Measurements from ENCODE around the gene KNSTRN. TPM values are rescaled to one million over a fixed set of nuclear protein-coding genes. Genes with fewer than 3 reads are reported as not detected.

Gene KNSTRN
- total and polyA plus RNA-seq, 2 of the 4 experiments (the other 2 are of a cell fraction): 33.1 to 73.5 TPM

DNA sequence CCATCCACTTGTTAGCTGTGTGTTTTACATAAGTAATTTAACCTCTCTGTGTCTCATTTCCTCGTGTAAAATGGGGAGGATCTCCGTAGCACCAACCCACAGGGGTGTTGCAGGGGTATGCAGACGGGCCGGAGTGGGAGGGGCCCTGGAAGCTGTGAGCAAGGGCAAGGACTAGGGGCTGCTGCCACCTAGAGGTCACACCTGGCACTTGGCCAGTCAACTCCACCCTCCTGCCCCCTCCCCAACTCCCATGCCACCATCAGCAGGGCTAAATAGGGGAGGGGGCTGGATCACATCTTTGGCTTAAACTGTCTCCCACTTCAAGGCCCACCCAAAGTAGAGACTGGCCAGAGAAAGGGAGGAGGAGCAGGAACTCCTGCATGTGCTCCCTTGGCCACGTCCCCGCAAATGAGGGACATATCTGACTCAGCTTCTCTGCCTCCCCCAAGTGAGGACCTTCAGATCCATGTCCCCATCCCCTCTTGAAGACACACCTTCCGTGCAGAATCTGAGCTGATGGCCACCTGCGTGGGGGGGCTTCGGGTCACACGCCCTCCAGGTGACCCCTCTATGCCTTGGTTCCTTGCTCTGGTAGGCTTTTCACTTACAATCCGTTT lies 44.4 kb upstream of the KNSTRN start:
- no CpG with 5 or more reads among the region's 11 CpGs for WGBS, 2 experiments (ENCODE audit: extremely low coverage in 2 of 2, insufficient read length in 1 of 2)
- ChIA-PET CTCF (interaction anchor here (0.6 to 2.6 kb wide), 6 partner anchors 11 to 242 kb away, joined by 3 to 18 read pairs (median 5); partner anchors contain the start of genes INAFM2 and KNSTRN), POLR2A (ENCODE audit: unreplicated experiment) (interaction anchor here (1.5 to 3.3 kb wide), 2 partner anchors 10 to 15 kb away, joined by 3 to 20 read pairs; no protein-coding TSS in a partner anchor)
- Histone ChIP-seq H3K56ac (ENCODE audit: extremely low read depth, insufficient read depth, low read length) (peak overlapping the region; percentile 85), H3K14ac (replicated peaks; ENCODE audit: low read depth, low read length) (peak overlapping the region; percentile 98), H2AK5ac (ENCODE audit: low read depth, low read length) (peak overlapping the region; percentile 99), H3K27ac (ENCODE audit: insufficient read depth, low read length) (peak overlapping the region; percentile 97), H3K9me3 (ENCODE audit: control insufficient read depth, insufficient read depth, low read length) (no peaks in the 10 kb centered on the region), H4K91ac (ENCODE audit: insufficient read depth, low read depth, low read length) (peak overlapping the region; percentile 100), H4K5ac (ENCODE audit: low read depth, low read length) (peak overlapping the region; percentile 94), H3K23ac (ENCODE audit: low read depth, low read length) (peak overlapping the region; percentile 96), H3K9me1 (ENCODE audit: insufficient read depth, low read length) (peaks cover 21% of the 10 kb centered on the region), H2BK20ac (ENCODE audit: low read depth, low read length) (peak overlapping the region; percentile 98), H2AFZ (replicated peaks; ENCODE audit: low read length, poor library complexity) (peak overlapping the region; percentile 69), H3K79me1 (ENCODE audit: low read depth in 1 of 2, low read length in 2 of 2) (peaks cover 27 to 61% of the 10 kb centered on the region in 2 experiments; a peak in 3 of 4 replicates), H2BK5ac (ENCODE audit: low read depth, low read length, poor library complexity, severe bottlenecking) (peak overlapping the region; percentile 97), H4K20me1 (ENCODE audit: insufficient read depth, low read length) (peaks cover 3% of the 10 kb centered on the region; the same call in 1 of the 2 replicates), H3K4me1 (ENCODE audit: control insufficient read depth, insufficient read depth, low read length) (peaks cover 36% of the 10 kb centered on the region), H4K8ac (ENCODE audit: low read depth in 2 of 2, low read length in 2 of 2) (peak overlapping the region; percentile 97 to 98), H2BK15ac (ENCODE audit: low read depth, low read length) (peak overlapping the region; percentile 98; the same call in 2 of the 3 replicates), H3K4me2 (ENCODE audit: low read depth, low read length) (peak overlapping the region; percentile 81), H2BK120ac (ENCODE audit: low read depth, low read length) (peak overlapping the region; percentile 98), H3K9ac (ENCODE audit: low read depth, low read length) (peak overlapping the region; percentile 84), H3K4ac (ENCODE audit: low read depth, low read length) (peak overlapping the region; percentile 100), H3K36me3 (ENCODE audit: control insufficient read depth, insufficient read depth, low read length) (peaks cover 19% of the 10 kb centered on the region), H2AK9ac (replicated peaks; ENCODE audit: low read depth, low read length, poor library complexity) (peak overlapping the region; percentile 100), H3K4me3 (ENCODE audit: insufficient read depth, low read depth, low read length) (no peak overlapping the region), H3K18ac (ENCODE audit: low read depth, low read length) (peak overlapping the region; percentile 93), H3K27me3 (ENCODE audit: control insufficient read depth, insufficient read depth, low read length) (no peaks in the 10 kb centered on the region)
- DNase-seq: peak; percentile 60
- BruUV-seq (replicated peaks): no TSS peak
- dilution Hi-C loops (cut with HindIII; ENCODE audit: low sequenced_read_pairs, unreplicated experiment) (no loop called here), intact Hi-C loops (cut with micrococcal nuclease) (no loop called here), in situ Hi-C loops (cut with MboI; ENCODE audit: low sequenced_read_pairs) (no loop called here)
- TF ChIP-seq, protein P1, sequence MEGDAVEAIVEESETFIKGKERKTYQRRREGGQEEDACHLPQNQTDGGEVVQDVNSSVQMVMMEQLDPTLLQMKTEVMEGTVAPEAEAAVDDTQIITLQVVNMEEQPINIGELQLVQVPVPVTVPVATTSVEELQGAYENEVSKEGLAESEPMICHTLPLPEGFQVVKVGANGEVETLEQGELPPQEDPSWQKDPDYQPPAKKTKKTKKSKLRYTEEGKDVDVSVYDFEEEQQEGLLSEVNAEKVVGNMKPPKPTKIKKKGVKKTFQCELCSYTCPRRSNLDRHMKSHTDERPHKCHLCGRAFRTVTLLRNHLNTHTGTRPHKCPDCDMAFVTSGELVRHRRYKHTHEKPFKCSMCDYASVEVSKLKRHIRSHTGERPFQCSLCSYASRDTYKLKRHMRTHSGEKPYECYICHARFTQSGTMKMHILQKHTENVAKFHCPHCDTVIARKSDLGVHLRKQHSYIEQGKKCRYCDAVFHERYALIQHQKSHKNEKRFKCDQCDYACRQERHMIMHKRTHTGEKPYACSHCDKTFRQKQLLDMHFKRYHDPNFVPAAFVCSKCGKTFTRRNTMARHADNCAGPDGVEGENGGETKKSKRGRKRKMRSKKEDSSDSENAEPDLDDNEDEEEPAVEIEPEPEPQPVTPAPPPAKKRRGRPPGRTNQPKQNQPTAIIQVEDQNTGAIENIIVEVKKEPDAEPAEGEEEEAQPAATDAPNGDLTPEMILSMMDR (conservative IDR thresholded peaks at IDR 0.05; ENCODE audit: low read depth, low read length): peak; percentile 69
- TF ChIP-seq FOS (IDR thresholded peaks at IDR 0.05; ENCODE audit: low read depth, low read length): no peak
- peak; percentile 21; the same call in 1 of the 2 replicates for TF ChIP-seq SMC3 (IDR thresholded peaks at IDR 0.05; ENCODE audit: low read depth, low read length)
- no peak for TF ChIP-seq CHD1 (IDR thresholded peaks at IDR 0.05; ENCODE audit: low read depth, low read length)
- TF ChIP-seq MAZ (IDR thresholded peaks at IDR 0.05; ENCODE audit: borderline replicate concordance, low read depth, low read length): peak; percentile 66; the same call in 1 of the 2 replicates
- peak; percentile 76 for TF ChIP-seq RAD21 (IDR thresholded peaks at IDR 0.05; ENCODE audit: low read length)
- ATAC-seq (ENCODE audit: low read depth): peak; percentile 8; the same call in 1 of the 2 replicates
